Adrenal gland (tissue), 12 donors: ENCODE data around the gene STARD13. TPM values are rescaled to one million over a fixed set of nuclear protein-coding genes. Genes with fewer than 3 reads are reported as not detected.
A peak's percentile ranks its signal among the peaks of the same experiment; 100 is the strongest.

Source experiments
- DNase-seq, 7 donors: peaks; one replicate each; pipeline ENCODE4 v3.0.0-alpha.2; 2019 to 2020
- H3K27ac ChIP-seq, 5 donors: fragments of 200-600 bp; sonication (generic) in 4 of 5; 1 replicate in 3 of 5; 2 replicates in 2 of 5; pipeline versions ENCODE4 v1.5.1 to v1.8.0; 2016 to 2020; ENCODE audit warnings: mild to moderate bottlenecking in 1 of 5
- H3K27me3 ChIP-seq: fragments of 200-600 bp; 2 replicates; pipeline ENCODE4 v1.8.0; 2021
- H3K36me3 ChIP-seq, 2 donors: fragments of 200-600 bp; replicated peaks in 1 of 2; 1 replicate in 1 of 2; 2 replicates in 1 of 2; pipeline versions ENCODE4 v1.5.1 to v1.8.0; 2018 to 2022
- H3K4me1 ChIP-seq, 2 donors: fragments of 200-600 bp; replicated peaks in 1 of 2; 1 replicate in 1 of 2; 2 replicates in 1 of 2; pipeline versions ENCODE4 v1.5.1 to v1.8.0; 2018 to 2021
- H3K4me3 ChIP-seq, 4 donors: fragments of 200-600 bp; sonication (generic) in 3 of 4; one replicate each; pipeline ENCODE4 v1.5.1; 2016 to 2018
- H3K9me3 ChIP-seq, 3 donors: fragments of 200-600 bp; sonication (generic) in 1 of 3; replicated peaks in 1 of 3; 1 replicate in 2 of 3; 2 replicates in 1 of 3; pipeline versions ENCODE4 v1.5.1 to v1.8.0; 2016 to 2021
- CTCF ChIP-seq, 6 experiments: fragments of 450-650 bp in 4 of 6; fragments of 200-600 bp in 2 of 6; sonication (generic) in 1 of 6; IDR thresholded peaks; 1 replicate in 5 of 6; 2 replicates in 1 of 6; pipeline versions ENCODE4 v1.5.1 to v1.8.0; 2016 to 2021; ENCODE audit warnings: antibody characterized with exemption in 6 of 6, mild to moderate bottlenecking in 2 of 6, moderate library complexity in 1 of 6
- POLR2A ChIP-seq, 2 donors: fragments of 450-650 bp; IDR thresholded peaks; one replicate each; pipeline ENCODE4 v1.6.1; 2017; ENCODE audit warnings: antibody characterized with exemption in 2 of 2, mild to moderate bottlenecking in 2 of 2, moderate library complexity in 1 of 2
- WGBS, 4 donors: extraction: QIAGEN DNeasy Blood & Tissue Kit in 2 of 4; methylation state at CpG; one replicate each; pipeline versions ENCODE4 v1.1.5 to v1.1.7; 2013 to 2017; 5-methylcytosine and 5-hydroxymethylcytosine counted together
- intact Hi-C, 2 donors: fragments of 100-400 bp; cut with DNase I; formaldehyde crosslinking; loops; one replicate each; pipeline versions ENCODE4 v1.14.1 to v1.15.0; 2022 to 2023
- polyA plus RNA-seq, 3 donors: library from polyadenylated mRNA; stranded (reverse); fragments of 200-250 nt in 2 of 3; fragments of 350-450 nt in 1 of 3; fragmentation: Illumina TruSeq in 1 of 3; extraction: RNeasy Lipid Tissue Mini Kit (QIAGEN cat#74804) in 1 of 3; gene quantifications; one replicate each; pipeline ENCODE4 v1.2.3, GENCODE V29; 2013 to 2014
- total RNA-seq, 9 donors: library from RNA; depleted of rRNA in 4 of 9; stranded (reverse); fragments of >200 nt in 4 of 9; fragments of 120-200 nt in 1 of 9; fragmentation: NEBNext Ultra II Directional in 1 of 9; extraction: Animal tissue kit (Norgen Biotek cat#: 25700) in 1 of 9; gene quantifications; one replicate each; pipeline versions ENCODE4 v1.1.0 to v1.2.4, GENCODE V29; 2013 to 2023
- donor health status: healthy with polysubstance abuse.
- donor health status: Bipolar disorder and iron deficiency.
- donor health status: DM: yes; HTN: yes; CAD: no.
- donor health status: DM: no; HTN: no; CAD: no.
- donor health status: DM: no; HTN: no; CAD: no.
- donor health status: DM: yes; HTN: yes; CAD: no.

STARD13 gene
- total and polyA plus RNA-seq, 12 donors, result 10.5 to 79.8 (median 33.6) TPM

- TF ChIP-seq POLR2A (IDR thresholded peaks at IDR 0.05), result no peak
- no peak for TF ChIP-seq CTCF (IDR thresholded peaks at IDR 0.05)
- Histone ChIP-seq H3K9me3 (no peaks in the 10 kb centered on the region), H3K27ac (no peak overlapping the region), H3K4me3 (no peak overlapping the region), H3K27me3 (no peaks in the 10 kb centered on the region), H3K4me1 (peaks cover 9 to 10% of the 10 kb centered on the region in 2 donors), H3K36me3 (no peaks in the 10 kb centered on the region)
- intact Hi-C loops, result no loop called here
- DNase-seq, result no peak
- 88 to 96% (median 93%) methylated on average over 3 of the region's 3 CpGs for WGBS, 4 donors
Observed at GRCh38 chr13:33299626-33300025, 14.1 kb upstream of the STARD13 start.

- no peak overlapping the region for H3K4me3 ChIP-seq
- H3K27me3 ChIP-seq, result no peaks in the 10 kb centered on the region
- peak in 3 of 7 donors; percentile 29 to 53 (median 32) for DNase-seq
- no peaks in the 10 kb centered on the region for H3K36me3 ChIP-seq
- H3K27ac ChIP-seq, result peak overlapping the region in 3 of 5 donors; percentile 42 to 50 (median 42)
- TF ChIP-seq CTCF (IDR thresholded peaks at IDR 0.05), result no peak
- 49 to 58% (median 54%) methylated on average over 7 of the region's 7 CpGs for WGBS, 4 donors
- intact Hi-C loops, result no loop called here
- H3K9me3 ChIP-seq, result no peaks in the 10 kb centered on the region
- peaks cover 9 to 10% of the 10 kb centered on the region in 2 donors for H3K4me1 ChIP-seq
Observed at GRCh38 chr13:33296793-33297425, 11.4 kb upstream of the STARD13 start.

- TF ChIP-seq POLR2A (IDR thresholded peaks at IDR 0.05) (no peak), CTCF (IDR thresholded peaks at IDR 0.05) (no peak)
- Histone ChIP-seq H3K36me3 (no peaks in the 10 kb centered on the region), H3K9me3 (no peaks in the 10 kb centered on the region), H3K4me3 (no peak overlapping the region), H3K27ac (no peak overlapping the region), H3K4me1 (peaks cover 7 to 8% of the 10 kb centered on the region in 2 donors), H3K27me3 (no peaks in the 10 kb centered on the region)
- whole genome bisulfite sequencing, 4 donors, result 75 to 80% (median 77%) methylated on average over 6 of the region's 6 CpGs
- DNase-seq, result no peak
- intact Hi-C loops, result no loop called here
Observed at GRCh38 chr13:33292712-33293111, 7.2 kb upstream of the STARD13 start.

- TF ChIP-seq CTCF (IDR thresholded peaks at IDR 0.05) (no peak), POLR2A (IDR thresholded peaks at IDR 0.05) (no peak)
- Histone ChIP-seq H3K27me3 (no peaks in the 10 kb centered on the region), H3K9me3 (no peaks in the 10 kb centered on the region), H3K4me1 (peaks cover 0 to 7% of the 10 kb centered on the region in 2 donors), H3K36me3 (no peaks in the 10 kb centered on the region), H3K4me3 (no peak overlapping the region), H3K27ac (no peak overlapping the region)
- WGBS, 4 donors, result 95 to 97% (median 97%) methylated on average over 3 of the region's 3 CpGs
- DNase-seq, result no peak
- intact Hi-C loops, result no loop called here
Observed at GRCh38 chr13:33290421-33290965, 4.9 kb upstream of the STARD13 start.
